ACC112 (cell line): ENCODE data around the gene WDR13.
"Not testable (repeated sequence)": the region's sequence is repeated elsewhere in the genome, so short reads cannot be mapped to it uniquely, and the experiment has no call there.

Experiments used
- H2AFZ ChIP-seq: fragments of 200-600 bp; sonication (generic); one replicate; pipeline ENCODE4 v1.6.0; 2017; ENCODE audit warnings: antibody characterized with exemption, low read length; ENCODE audit not compliant: unreplicated experiment
- H3K27ac ChIP-seq: fragments of 200-600 bp; sonication (generic); 2 replicates; pipeline ENCODE4 v1.5.1; 2014; ENCODE audit warnings: low read depth, mild to moderate bottlenecking, antibody characterized with exemption, low read length, moderate library complexity
- H3K27me3 ChIP-seq: fragments of 200-600 bp; sonication (generic); 2 replicates; pipeline ENCODE4 v1.6.1; 2014; ENCODE audit warnings: mild to moderate bottlenecking, antibody characterized with exemption, low read length, moderate library complexity, mixed read lengths; ENCODE audit not compliant: insufficient read depth
- H3K36me3 ChIP-seq: fragments of 200-600 bp; sonication (generic); 2 replicates; pipeline ENCODE4 v1.6.1; 2016; ENCODE audit warnings: mild to moderate bottlenecking, antibody characterized with exemption, low read length, moderate library complexity, mixed read lengths; ENCODE audit not compliant: insufficient read depth
- H3K4me1 ChIP-seq: fragments of 200-600 bp; sonication (generic); one replicate; pipeline ENCODE4 v1.6.1; 2016; ENCODE audit warnings: low read length, mixed read lengths; ENCODE audit not compliant: insufficient read depth, unreplicated experiment, control insufficient read depth
- H3K4me3 ChIP-seq: fragments of 200-600 bp; sonication (generic); 2 replicates; pipeline ENCODE4 v1.5.1; 2014; ENCODE audit warnings: mild to moderate bottlenecking, low read depth, low read length
- H3K79me2 ChIP-seq: fragments of 200-600 bp; sonication (generic); one replicate; pipeline ENCODE4 v1.6.0; 2016; ENCODE audit warnings: low read length; ENCODE audit not compliant: control insufficient read depth, unreplicated experiment, insufficient read depth

The WDR13 gene

GRCh38 chrX:48654746-48655145, 57.5 kb downstream of the WDR13 start:
- H3K36me3 ChIP-seq, H3K27ac ChIP-seq, H2AFZ ChIP-seq, H3K4me1 ChIP-seq, H3K4me3 ChIP-seq, H3K79me2 ChIP-seq, H3K27me3 ChIP-seq: not testable (repeated sequence)
